DMS153 treated with DMSO at 0.1 percent for 48 hours (cell line): ENCODE measurements around the gene RPL7L1.
A peak's percentile ranks its signal among the peaks of the same experiment; 100 is the strongest.
"Not testable (repeated sequence)": the region's sequence is repeated elsewhere in the genome, so short reads cannot be mapped to it uniquely, and the experiment has no call there.

Source experiments
- DNase-seq: peaks from one replicate; lab custom pipeline; 2025; ENCODE audit not compliant: unreplicated experiment; lab: John Stamatoyannopoulos, UW

The RPL7L1 gene

GRCh38 chr6:42879372-42880239, at the start of gene RPL7L1:
TSS of gene RPL7L1 (plus strand) at chr6:42879616. CDS start at chr6:42879911, 295 bp downstream.
- peak; percentile 88 for DNase-seq

- DNase-seq: no peak
Measured at GRCh38 chr6:42831237-42831636, 48.2 kb upstream of the RPL7L1 start.

DNA sequence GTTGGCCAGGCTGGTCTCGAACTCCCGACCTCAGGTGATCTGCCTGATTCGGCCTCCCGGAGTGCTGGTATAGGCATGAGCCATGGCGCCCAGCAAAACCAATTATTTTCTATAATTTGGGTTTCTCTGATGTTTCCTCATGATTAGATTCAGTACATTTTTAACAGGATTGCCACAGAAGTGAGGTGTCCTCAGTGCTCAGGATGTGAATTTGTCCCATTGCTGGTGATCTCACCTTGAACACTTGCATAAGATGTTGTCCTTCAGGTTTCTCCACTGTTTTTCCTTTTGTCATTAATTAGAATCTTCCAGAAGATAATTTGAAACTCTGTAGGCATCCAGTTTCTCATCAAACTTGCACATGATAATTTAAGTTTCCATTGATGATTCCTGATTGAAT, 45.4 kb upstream of the RPL7L1 start:
- DNase-seq: no peak

DNA sequence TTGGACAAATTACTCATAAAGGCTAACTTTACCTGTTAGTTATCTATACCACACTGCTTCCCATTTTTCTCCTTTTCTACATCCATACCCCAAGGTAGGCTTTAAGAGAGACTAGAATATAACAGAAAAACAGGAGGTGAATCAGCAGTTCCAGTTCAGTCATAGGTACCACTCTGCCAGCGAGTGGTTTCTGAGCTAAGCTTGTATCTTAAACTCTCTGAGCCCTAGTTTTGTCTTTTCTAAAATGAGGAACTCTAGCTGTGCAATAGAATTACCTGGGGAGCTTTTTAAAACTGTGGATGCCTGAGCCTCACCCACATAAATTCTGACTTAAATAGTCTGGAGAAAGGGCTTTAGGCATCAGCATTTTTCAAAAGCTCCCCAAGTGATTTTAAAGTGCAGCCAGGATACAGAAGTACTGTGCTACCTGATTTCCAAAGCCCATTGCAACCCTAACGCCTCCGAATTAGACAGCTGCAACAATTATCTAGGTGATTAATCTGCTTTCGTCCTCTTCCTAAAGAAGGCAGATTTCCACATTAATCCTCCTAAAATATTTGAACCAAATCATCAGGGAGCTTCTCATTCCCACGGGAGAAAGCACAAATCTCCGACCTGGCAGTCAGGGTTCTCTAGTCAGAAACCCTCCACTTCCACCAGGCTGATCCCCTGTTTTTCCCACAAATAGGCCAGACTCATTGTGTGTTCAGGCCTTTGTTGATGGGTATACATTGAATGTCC, 37.4 kb upstream of the RPL7L1 start:
- DNase-seq: no peak

DNA sequence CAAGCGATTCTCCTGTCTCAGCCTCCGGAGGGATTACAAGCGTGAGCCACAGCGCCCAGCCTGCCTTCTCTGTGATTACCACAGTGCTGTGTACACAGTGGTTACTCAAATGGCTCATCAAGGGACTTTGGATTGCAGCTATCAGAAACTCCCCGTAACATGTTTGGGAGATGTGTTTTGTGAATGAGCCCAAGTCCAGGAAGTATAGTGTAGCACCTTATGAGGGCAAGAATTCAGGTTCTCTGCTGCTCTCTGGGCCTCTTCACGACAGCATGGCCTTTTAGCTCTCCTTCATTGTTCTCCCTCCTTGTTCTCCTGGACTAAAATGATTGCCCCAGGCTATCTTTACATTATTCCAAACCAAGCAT, 34.1 kb upstream of the RPL7L1 start:
- DNase-seq: no peak

GRCh38 chr6:42846505-42846904, 32.9 kb upstream of the RPL7L1 start:
- DNase-seq: no peak

DNA sequence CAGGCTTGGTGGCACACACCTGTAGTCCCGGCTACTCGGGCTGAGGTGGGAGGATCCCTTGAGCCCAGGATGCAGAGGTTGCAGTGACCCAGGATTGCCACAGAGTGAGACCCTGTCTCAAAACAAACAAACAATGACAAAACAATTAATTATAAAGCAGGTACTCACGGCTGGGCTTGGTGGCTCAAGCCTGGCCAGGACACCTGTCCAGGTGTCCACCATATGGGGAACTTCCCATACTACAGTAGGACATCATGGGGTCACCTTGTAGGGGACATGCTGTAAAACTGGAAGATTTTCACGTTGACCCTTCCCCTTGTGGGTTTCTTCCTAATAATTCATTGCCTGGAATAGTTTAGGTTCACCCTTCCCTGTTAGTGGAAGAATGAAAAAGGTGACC, 30.7 kb upstream of the RPL7L1 start:
- DNase-seq: no peak

DNA sequence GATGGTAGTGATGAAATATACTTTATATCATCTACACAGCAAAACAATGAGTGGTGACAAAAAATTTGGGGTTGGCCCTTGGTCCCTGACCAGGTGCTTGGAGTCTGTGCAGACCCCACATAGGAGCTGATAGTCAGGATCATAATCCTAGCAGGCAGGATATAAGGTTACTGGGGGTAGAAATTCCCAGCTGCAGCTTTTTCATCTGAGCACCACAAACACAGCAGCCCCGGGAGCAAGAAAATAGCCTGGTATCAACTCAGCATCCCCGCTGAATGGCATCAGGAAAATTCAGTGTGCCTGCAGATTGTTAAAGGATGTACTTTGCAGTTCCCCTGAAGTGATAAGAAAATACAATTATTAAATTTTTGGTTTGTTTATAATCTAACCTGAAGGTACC, 27.8 kb upstream of the RPL7L1 start:
- DNase-seq: no peak

DNA sequence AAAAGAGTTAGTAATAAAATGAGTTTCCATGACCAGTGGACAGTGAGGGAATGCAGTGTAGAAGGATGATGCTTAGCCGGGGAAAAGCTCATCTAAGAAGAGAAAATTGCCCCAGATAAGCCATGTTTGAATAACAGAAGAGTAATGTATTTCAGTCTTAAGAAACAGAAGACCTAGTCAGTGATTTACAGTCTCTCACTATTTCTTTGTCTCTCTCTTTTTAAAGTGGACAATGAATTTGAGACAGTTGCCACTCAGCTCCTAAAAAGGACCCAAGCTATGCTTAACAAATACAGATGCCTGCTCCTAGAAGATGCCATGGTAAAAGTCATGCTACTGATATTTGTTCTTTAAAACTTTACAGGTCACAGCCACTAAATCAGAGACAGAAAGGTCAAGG, 19.4 kb upstream of the RPL7L1 start:
- no peak for DNase-seq

GRCh38 chr6:42860481-42860880, 18.9 kb upstream of the RPL7L1 start:
- DNase-seq: no peak

DNA sequence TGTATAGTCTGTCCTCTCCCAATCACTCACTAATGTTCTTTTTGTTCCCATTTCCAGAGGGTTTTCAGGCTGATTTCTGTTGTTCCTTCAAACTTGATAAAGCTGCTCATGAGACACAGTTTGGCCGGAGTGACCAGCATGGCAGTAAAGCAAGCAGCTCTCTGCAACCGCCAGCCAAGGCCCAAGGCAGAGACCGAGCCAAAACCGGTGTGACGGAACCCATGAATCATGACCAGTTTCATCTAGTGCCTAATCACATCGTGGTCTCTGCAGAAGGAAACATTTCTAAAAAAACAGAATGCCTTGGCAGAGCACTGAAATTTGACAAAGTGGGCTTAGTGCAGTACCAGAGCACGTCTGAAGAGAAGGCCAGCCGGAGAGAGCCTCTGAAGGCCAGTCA, 14.8 kb upstream of the RPL7L1 start:
- DNase-seq: no peak

DNA sequence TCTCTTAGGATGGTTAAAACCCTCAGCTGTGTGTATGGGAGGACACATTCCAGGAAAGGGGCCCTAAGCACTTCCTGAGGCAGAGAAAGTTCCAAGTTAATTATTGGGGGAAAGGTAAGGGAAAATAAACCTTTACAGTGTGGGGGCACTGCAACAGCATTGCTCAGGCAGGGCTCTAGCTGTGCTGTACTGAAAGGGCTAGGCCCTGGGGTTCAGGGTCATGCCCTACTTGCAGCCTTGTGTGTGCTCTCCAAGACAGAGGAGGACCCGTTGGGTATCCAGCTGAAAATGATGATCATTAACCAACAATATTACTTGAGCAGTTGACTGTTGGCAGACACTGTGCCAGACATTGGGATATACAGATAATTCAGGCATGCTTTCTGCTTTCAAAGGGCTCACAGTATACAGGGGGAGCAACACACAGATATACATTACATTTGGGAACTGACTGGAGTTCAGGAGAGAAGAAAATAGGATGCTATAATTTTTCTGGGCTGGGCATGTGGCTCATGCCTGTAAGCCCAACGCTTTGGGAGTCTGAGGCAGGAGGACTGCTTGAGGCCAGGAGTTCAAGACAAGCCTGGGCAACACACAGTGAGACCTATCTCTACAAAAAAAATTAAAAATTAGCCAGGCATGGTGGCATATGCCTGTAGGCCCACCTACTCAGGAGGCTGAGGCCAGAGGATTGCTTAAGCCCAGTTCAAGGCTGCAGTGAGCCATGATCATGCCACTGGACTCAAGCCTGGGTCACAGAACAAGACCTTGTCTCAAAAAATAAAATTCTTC, 9.1 kb upstream of the RPL7L1 start:
- no peak for DNase-seq

GRCh38 chr6:42871711-42872110, 7.7 kb upstream of the RPL7L1 start:
- DNase-seq: no peak

DNA sequence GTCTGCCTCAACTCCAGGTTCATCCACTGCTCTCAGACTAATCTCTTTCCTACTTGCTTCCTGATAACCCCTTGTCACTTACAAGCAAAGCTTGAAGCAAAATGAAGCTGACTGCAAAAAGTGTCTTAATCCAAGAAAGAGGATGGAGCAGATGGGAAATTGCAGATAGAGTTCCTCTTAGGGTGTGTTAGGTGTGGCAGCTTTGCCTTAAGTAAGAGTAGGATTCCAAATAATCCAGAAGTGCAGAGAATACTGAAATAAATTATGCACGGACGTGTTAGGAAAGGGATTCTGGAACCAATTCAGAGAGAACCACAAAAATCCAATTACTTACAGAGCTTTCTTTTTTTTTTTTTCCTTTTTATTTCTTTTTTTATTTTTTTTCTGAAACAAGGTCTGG, 6.1 kb upstream of the RPL7L1 start:
- DNase-seq: no peak

- no peak for DNase-seq
Measured at GRCh38 chr6:42877695-42878094, 1.7 kb upstream of the RPL7L1 start.

DNA sequence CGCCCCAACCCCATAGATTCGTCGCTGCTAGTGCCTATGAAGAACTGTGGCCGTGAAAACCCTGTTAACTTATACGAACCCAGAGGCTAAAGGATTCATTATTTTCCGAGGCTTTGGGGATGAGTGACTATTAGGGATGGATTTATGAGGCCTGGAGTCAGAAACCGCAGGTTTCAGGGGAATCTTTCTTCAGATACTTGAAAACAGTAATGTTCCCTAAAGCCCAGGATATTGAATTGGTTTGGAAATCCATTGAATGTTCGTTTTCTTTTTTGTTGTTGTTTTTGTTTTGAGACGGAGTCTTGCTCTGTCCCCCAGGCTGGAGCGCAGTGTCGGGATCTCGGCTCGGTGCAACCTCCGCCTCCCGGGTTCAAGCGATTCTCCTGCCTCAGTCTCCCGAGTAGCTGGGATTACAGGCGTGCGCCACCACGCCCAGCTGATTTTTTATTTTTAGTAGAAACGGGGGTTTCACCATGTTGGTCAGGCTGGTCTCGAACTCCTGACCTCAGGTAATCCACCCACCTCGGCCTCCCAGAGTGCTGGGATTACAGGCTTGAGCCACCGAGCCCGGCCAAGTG, 913 bp downstream of the RPL7L1 start:
- DNase-seq: not testable (repeated sequence)

DNA sequence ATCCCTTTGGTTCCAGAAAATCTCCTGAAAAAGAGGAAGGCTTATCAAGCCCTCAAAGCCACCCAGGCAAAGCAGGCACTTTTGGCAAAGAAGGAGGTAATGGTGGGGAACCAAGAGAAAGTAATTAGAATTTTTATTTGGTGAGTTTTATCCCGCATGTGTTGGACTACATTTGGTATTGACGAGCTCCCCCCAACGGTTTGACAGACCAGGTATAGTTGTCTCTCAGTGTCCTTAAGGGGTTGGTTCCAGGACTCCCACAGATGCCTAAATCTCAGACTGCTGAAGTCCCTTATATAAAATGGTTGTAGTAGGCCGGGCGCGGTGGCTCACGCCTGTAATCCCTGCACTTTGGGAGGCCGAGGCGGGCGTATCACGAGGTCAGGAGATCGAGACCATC, 1.5 kb downstream of the RPL7L1 start:
- DNase-seq: not testable (repeated sequence)

GRCh38 chr6:42885702-42886101, 6.3 kb downstream of the RPL7L1 start:
- no peak for DNase-seq

- not testable (repeated sequence) for DNase-seq
Measured at GRCh38 chr6:42888201-42888600, 8.8 kb downstream of the RPL7L1 start.

DNA sequence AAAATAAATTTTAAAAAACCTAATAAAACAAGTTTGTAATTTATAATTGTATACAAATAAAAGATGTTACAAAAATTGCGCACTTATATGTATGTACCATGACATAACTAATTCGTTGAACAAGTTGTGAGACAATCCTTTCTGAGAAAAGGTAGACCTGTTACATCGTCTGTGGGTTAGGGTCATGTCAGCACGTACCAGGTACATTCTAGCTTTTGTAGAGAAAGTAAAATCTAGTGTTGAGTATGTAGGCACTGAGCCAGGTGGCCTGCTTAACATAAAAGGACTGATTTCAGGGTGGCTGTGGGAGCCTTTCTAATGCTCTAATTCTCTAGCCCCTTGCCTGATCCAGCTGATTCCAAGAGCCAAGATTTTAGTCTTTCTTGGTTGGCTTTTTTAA, 10.4 kb downstream of the RPL7L1 start:
- DNase-seq: no peak
